IMR-90 (cell line): ENCODE measurements around the gene KRT79. TPM values are rescaled to one million over a fixed set of nuclear protein-coding genes. Genes with fewer than 3 reads are reported as not detected.

Source experiments
- ATAC-seq: fragments of 200-7000 bp; cut with Tn5 transposase; 2 replicates; pipeline ENCODE4 v1.9.1; 2020; ENCODE audit warnings: low read depth, mild to moderate bottlenecking, moderate library complexity
- BruUV-seq: library from RNA; stranded (reverse); fragments of 400-500 nt; replicated peaks from 2 replicates; lab custom pipeline; 2021; lab: Mats Ljungman, UMichigan
- CTCF ChIA-PET: fragments of 300-600 bp; formaldehyde crosslinking; extraction: SDS; loops from one replicate; lab custom pipeline; 2021; ENCODE audit warnings: antibody characterized with exemption; lab: Yijun Ruan, JAX
- POLR2A ChIA-PET: fragments of 300-600 bp; sonication (Branson Sonifier 250); formaldehyde crosslinking; loops from one replicate; lab custom pipeline; 2022; ENCODE audit warnings: antibody characterized with exemption; ENCODE audit not compliant: unreplicated experiment; lab: Charles Lee
- DNase-seq: peaks from one replicate; pipeline ENCODE4 v3.0.0; 2013
- H2AFZ ChIP-seq: replicated peaks from 2 replicates; pipeline ENCODE3; 2013; ENCODE audit warnings: low read length, mild to moderate bottlenecking; ENCODE audit not compliant: poor library complexity
- H2AK5ac ChIP-seq: 2 replicates; pipeline ENCODE4 v1.6.1; 2013; ENCODE audit warnings: low read depth, low read length, inconsistent platforms
- H2AK9ac ChIP-seq: replicated peaks from 2 replicates; pipeline ENCODE3; 2013; ENCODE audit warnings: mild to moderate bottlenecking, low read depth, low read length, moderate library complexity; ENCODE audit not compliant: poor library complexity
- H2BK120ac ChIP-seq: 2 replicates; pipeline ENCODE4 v1.6.1; 2013; ENCODE audit warnings: low read depth, low read length, inconsistent platforms
- H2BK15ac ChIP-seq: 3 replicates; pipeline ENCODE4 v1.6.1; 2013; ENCODE audit warnings: low read depth, low read length, inconsistent platforms
- H2BK20ac ChIP-seq: 2 replicates; pipeline ENCODE4 v1.6.1; 2013; ENCODE audit warnings: low read depth, mild to moderate bottlenecking, inconsistent platforms, low read length, moderate library complexity
- H2BK5ac ChIP-seq: 2 replicates; pipeline ENCODE4 v1.6.1; 2013; ENCODE audit warnings: mild to moderate bottlenecking, low read depth, low read length, inconsistent platforms; ENCODE audit not compliant: poor library complexity, severe bottlenecking
- H3K14ac ChIP-seq: replicated peaks from 2 replicates; pipeline ENCODE4 v1.6.1; 2013; ENCODE audit warnings: low read depth, low read length, inconsistent platforms
- H3K18ac ChIP-seq: 2 replicates; pipeline ENCODE4 v1.6.1; 2013; ENCODE audit warnings: low read depth, low read length, control low read depth
- H3K23ac ChIP-seq: 2 replicates; pipeline ENCODE4 v1.6.1; 2013; ENCODE audit warnings: low read depth, low read length, inconsistent platforms
- H3K27ac ChIP-seq: 2 replicates; pipeline ENCODE4 v1.5.1; 2013; ENCODE audit warnings: mild to moderate bottlenecking, control low read depth, low read length; ENCODE audit not compliant: insufficient read depth
- H3K27me3 ChIP-seq: 2 replicates; pipeline ENCODE4 v1.6.1; 2013; ENCODE audit warnings: low read length; ENCODE audit not compliant: control insufficient read depth, insufficient read depth
- H3K36me3 ChIP-seq: 2 replicates; pipeline ENCODE4 v1.6.1; 2013; ENCODE audit warnings: low read length, mixed read lengths; ENCODE audit not compliant: control insufficient read depth, insufficient read depth
- H3K4ac ChIP-seq: 2 replicates; pipeline ENCODE4 v1.6.1; 2013; ENCODE audit warnings: low read depth, low read length, inconsistent platforms
- H3K4me1 ChIP-seq: 2 replicates; pipeline ENCODE4 v1.6.1; 2013; ENCODE audit warnings: low read length, mixed read lengths; ENCODE audit not compliant: control insufficient read depth, insufficient read depth
- H3K4me2 ChIP-seq: 2 replicates; pipeline ENCODE4 v1.6.1; 2013; ENCODE audit warnings: low read depth, mild to moderate bottlenecking, control low read depth, low read length, moderate library complexity
- H3K4me3 ChIP-seq: 2 replicates; pipeline ENCODE4 v1.5.1; 2013; ENCODE audit warnings: low read depth, mild to moderate bottlenecking, control low read depth, low read length, moderate library complexity; ENCODE audit not compliant: insufficient read depth
- H3K56ac ChIP-seq: 2 replicates; pipeline ENCODE4 v1.6.1; 2013; ENCODE audit warnings: low read length, inconsistent platforms; ENCODE audit not compliant: insufficient read depth; ENCODE audit errors: extremely low read depth
- H3K79me1 ChIP-seq, 2 experiments: 2 replicates each; pipeline ENCODE4 v1.6.1; 2013; ENCODE audit warnings: low read length in 2 of 2, inconsistent platforms in 1 of 2, low read depth in 1 of 2
- H3K9ac ChIP-seq: 2 replicates; pipeline ENCODE4 v1.6.1; 2013; ENCODE audit warnings: low read depth, low read length, control low read depth
- H3K9me1 ChIP-seq: 2 replicates; pipeline ENCODE4 v1.6.1; 2013; ENCODE audit warnings: low read length, inconsistent platforms; ENCODE audit not compliant: insufficient read depth
- H3K9me3 ChIP-seq: 2 replicates; pipeline ENCODE4 v1.6.1; 2013; ENCODE audit warnings: low read length; ENCODE audit not compliant: control insufficient read depth, insufficient read depth
- H4K20me1 ChIP-seq: 2 replicates; pipeline ENCODE4 v1.6.1; 2013; ENCODE audit warnings: low read length, inconsistent platforms; ENCODE audit not compliant: insufficient read depth
- H4K5ac ChIP-seq: 2 replicates; pipeline ENCODE4 v1.6.1; 2013; ENCODE audit warnings: mild to moderate bottlenecking, low read depth, low read length, control low read depth
- H4K8ac ChIP-seq, 2 experiments: 2 replicates each; pipeline ENCODE4 v1.6.1; 2013; ENCODE audit warnings: low read depth in 2 of 2, low read length in 2 of 2, control low read depth in 1 of 2, inconsistent platforms in 1 of 2
- H4K91ac ChIP-seq: 2 replicates; pipeline ENCODE4 v1.6.1; 2013; ENCODE audit warnings: low read depth, low read length, inconsistent platforms; ENCODE audit not compliant: insufficient read depth
- BHLHE40 ChIP-seq: fragments of 150-350 bp; IDR thresholded peaks from 2 replicates; pipeline ENCODE4 v1.6.1; 2016; ENCODE audit warnings: mild to moderate bottlenecking, low read depth, low read length
- CHD1 ChIP-seq: IDR thresholded peaks from 2 replicates; pipeline ENCODE4 v1.6.1; 2012; ENCODE audit warnings: low read depth, low read length, improper control_type of control experiment
- FOS ChIP-seq: fragments of 150-350 bp; IDR thresholded peaks from 2 replicates; pipeline ENCODE4 v1.6.1; 2016; ENCODE audit warnings: low read depth, low read length
- MAFK ChIP-seq: IDR thresholded peaks from 2 replicates; pipeline ENCODE4 v1.6.1; 2012; ENCODE audit warnings: low read depth, low read length, improper control_type of control experiment
- MXI1 ChIP-seq: IDR thresholded peaks from 2 replicates; pipeline ENCODE4 v1.6.1; 2012; ENCODE audit warnings: low read depth, mild to moderate bottlenecking, low read length, moderate library complexity, borderline replicate concordance
- POLR2A ChIP-seq: IDR thresholded peaks from 2 replicates; pipeline ENCODE4 v1.6.1; 2012; ENCODE audit warnings: mild to moderate bottlenecking, low read depth, low read length
- RAD21 ChIP-seq: IDR thresholded peaks from 2 replicates; pipeline ENCODE4 v1.6.1; 2012; ENCODE audit warnings: low read length, improper control_type of control experiment
- RFX5 ChIP-seq: IDR thresholded peaks from 2 replicates; pipeline ENCODE4 v1.8.0; 2012; ENCODE audit warnings: low read depth, mild to moderate bottlenecking, low read length, moderate library complexity
- WGBS, 2 experiments: methylation state at CpG; one replicate each; pipeline versions ENCODE4 v1.1.5 to v1.1.7; 2013; ENCODE audit warnings: missing lambda C conversion rate in 2 of 2; ENCODE audit not compliant: insufficient read length in 1 of 2; ENCODE audit errors: extremely low coverage in 2 of 2; 5-methylcytosine and 5-hydroxymethylcytosine counted together
- dilution Hi-C: fragments of 300-500 bp; cut with HindIII; formaldehyde crosslinking; loops from one replicate; pipeline ENCODE4 v1.14.3; 2018; ENCODE audit warnings: low sequenced_read_pairs; ENCODE audit not compliant: unreplicated experiment
- in situ Hi-C: fragments of 300-500 bp; cut with MboI; formaldehyde crosslinking; loops from 3 replicates; pipeline ENCODE4 v1.14.3; 2019; ENCODE audit warnings: low sequenced_read_pairs, inconsistent platforms, mixed read lengths
- intact Hi-C: fragments of 100-400 bp; cut with micrococcal nuclease; formaldehyde crosslinking; loops from 2 replicates; pipeline ENCODE4 v1.10.0; 2022
- polyA plus RNA-seq, 3 experiments: library from polyadenylated mRNA; depleted of rRNA; stranded (reverse); fragments of >200 nt; gene quantifications; 2 replicates each; pipeline ENCODE4 v1.2.3, GENCODE V29; 2012; ENCODE audit warnings: low replicate concordance in 1 of 3
- total RNA-seq: library from RNA; depleted of rRNA; stranded (reverse); fragments of >200 nt; gene quantifications from 2 replicates; pipeline ENCODE4 v1.2.3, GENCODE V29; 2012
- TF ChIP-seq, protein P1 (sequence below): fragments of 150-350 bp; IDR thresholded peaks from 2 replicates; pipeline ENCODE4 v1.6.1; 2017; ENCODE audit warnings: mild to moderate bottlenecking, antibody characterized with exemption, low read length, low read depth
- TF ChIP-seq, protein P2 (sequence below): conservative IDR thresholded peaks from 2 replicates; pipeline ENCODE4 v1.5.1; 2012; ENCODE audit warnings: mild to moderate bottlenecking, low read depth, low read length, improper control_type of control experiment
- TF ChIP-seq, protein P3 (sequence below): fragments of 150-350 bp; IDR thresholded peaks from 2 replicates; pipeline ENCODE4 v1.6.1; 2016; ENCODE audit warnings: low read depth, mild to moderate bottlenecking, low read length, moderate library complexity, borderline replicate concordance

The KRT79 gene
- total and polyA plus RNA-seq, 2 of the 4 experiments (the other 2 are of a cell fraction): under 0.01 to 0.24 TPM

DNA sequence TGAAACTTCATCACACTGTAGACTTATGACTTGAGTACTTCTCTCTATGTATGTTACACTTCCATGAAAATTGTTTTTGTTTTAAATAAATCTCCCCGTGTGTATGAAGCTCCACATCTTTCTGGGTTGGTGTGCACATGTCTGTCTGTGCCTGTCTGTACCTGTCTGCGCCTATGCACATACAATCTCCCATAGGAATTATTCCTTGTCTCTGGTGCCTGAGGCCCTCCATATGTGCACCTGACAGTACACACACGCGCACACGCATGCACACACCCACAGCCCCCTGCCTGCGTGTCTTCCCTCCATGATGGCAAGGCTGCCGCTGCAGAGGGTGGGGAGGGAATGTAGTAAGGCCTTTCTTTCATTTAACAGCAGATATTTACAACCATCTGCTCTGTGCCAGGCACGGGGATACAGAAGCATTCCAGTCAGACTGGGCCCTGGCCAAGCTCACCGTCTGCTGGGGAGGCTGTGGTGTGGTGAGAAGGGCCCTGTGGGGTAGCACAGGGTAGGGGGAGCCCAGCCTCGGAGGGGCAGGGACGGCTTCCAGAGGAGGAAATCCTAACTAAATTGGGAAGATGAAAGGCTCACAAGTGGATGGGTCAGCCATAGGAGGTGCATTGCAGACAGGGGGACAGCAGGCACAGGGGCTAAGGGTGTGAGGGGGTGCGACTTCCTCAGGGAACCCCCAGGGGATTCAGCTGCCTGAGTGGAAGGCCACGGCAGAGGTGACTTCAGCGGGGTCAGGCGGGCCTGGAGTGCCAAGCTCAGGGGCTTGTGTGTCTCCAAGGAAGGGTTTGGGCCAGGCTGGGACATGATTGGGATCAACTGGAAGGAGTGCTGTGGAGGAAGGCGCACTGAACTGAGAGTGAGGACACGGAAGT is 44.6 kb upstream of the KRT79 start:
- Histone ChIP-seq H3K79me1 (no peaks in the 10 kb centered on the region), H3K27ac (no peak overlapping the region), H2AFZ (peak overlapping the region; percentile 84), H3K9me1 (peaks cover 13% of the 10 kb centered on the region; the same call in 1 of the 2 replicates), H3K56ac (no peak overlapping the region), H2BK120ac (no peak overlapping the region), H3K36me3 (no peaks in the 10 kb centered on the region), H3K9me3 (no peaks in the 10 kb centered on the region), H2AK9ac (peak overlapping the region; percentile 8), H4K20me1 (no peaks in the 10 kb centered on the region), H3K4me3 (no peak overlapping the region), H3K4me1 (peaks cover 10% of the 10 kb centered on the region), H3K4me2 (no peak overlapping the region), H2BK20ac (no peak overlapping the region), H4K5ac (no peak overlapping the region), H3K27me3 (no peaks in the 10 kb centered on the region), H3K23ac (no peak overlapping the region), H3K9ac (no peak overlapping the region; the same call in 1 of the 2 replicates), H2BK15ac (no peak overlapping the region), H3K4ac (peak overlapping the region; percentile 37; the same call in 1 of the 2 replicates), H2AK5ac (peak overlapping the region; percentile 23; the same call in 1 of the 2 replicates), H4K8ac (peak overlapping the region; percentile 27 to 40; a peak in 2 of 4 replicates), H3K18ac (no peak overlapping the region), H2BK5ac (no peak overlapping the region), H4K91ac (no peak overlapping the region), H3K14ac (no peak overlapping the region)
- TF ChIP-seq BHLHE40 (no peak), FOS (no peak), RAD21 (no peak), POLR2A (no peak), MAFK (no peak), CHD1 (no peak), RFX5 (no peak), MXI1 (no peak)
- TF ChIP-seq, protein P1, sequence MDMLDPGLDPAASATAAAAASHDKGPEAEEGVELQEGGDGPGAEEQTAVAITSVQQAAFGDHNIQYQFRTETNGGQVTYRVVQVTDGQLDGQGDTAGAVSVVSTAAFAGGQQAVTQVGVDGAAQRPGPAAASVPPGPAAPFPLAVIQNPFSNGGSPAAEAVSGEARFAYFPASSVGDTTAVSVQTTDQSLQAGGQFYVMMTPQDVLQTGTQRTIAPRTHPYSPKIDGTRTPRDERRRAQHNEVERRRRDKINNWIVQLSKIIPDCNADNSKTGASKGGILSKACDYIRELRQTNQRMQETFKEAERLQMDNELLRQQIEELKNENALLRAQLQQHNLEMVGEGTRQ: no peak
- TF ChIP-seq, protein P2, sequence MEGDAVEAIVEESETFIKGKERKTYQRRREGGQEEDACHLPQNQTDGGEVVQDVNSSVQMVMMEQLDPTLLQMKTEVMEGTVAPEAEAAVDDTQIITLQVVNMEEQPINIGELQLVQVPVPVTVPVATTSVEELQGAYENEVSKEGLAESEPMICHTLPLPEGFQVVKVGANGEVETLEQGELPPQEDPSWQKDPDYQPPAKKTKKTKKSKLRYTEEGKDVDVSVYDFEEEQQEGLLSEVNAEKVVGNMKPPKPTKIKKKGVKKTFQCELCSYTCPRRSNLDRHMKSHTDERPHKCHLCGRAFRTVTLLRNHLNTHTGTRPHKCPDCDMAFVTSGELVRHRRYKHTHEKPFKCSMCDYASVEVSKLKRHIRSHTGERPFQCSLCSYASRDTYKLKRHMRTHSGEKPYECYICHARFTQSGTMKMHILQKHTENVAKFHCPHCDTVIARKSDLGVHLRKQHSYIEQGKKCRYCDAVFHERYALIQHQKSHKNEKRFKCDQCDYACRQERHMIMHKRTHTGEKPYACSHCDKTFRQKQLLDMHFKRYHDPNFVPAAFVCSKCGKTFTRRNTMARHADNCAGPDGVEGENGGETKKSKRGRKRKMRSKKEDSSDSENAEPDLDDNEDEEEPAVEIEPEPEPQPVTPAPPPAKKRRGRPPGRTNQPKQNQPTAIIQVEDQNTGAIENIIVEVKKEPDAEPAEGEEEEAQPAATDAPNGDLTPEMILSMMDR: no peak
- TF ChIP-seq, protein P3, sequence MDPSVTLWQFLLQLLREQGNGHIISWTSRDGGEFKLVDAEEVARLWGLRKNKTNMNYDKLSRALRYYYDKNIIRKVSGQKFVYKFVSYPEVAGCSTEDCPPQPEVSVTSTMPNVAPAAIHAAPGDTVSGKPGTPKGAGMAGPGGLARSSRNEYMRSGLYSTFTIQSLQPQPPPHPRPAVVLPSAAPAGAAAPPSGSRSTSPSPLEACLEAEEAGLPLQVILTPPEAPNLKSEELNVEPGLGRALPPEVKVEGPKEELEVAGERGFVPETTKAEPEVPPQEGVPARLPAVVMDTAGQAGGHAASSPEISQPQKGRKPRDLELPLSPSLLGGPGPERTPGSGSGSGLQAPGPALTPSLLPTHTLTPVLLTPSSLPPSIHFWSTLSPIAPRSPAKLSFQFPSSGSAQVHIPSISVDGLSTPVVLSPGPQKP: no peak
- DNase-seq (no peak), ATAC-seq (no peak)
- ChIA-PET POLR2A (no interaction called here), CTCF (interaction anchor here (0.6 to 3.4 kb wide), 15 partner anchors 13 to 853 kb away, joined by 3 to 41 read pairs (median 4); no protein-coding TSS in a partner anchor)
- intact Hi-C loops: loop anchor here (1.0 to 10.0 kb wide), 3 partner anchors 594 to 722 kb away; no protein-coding TSS in a partner anchor
- BruUV-seq: no TSS peak
- WGBS, 2 experiments: 83% methylated on average over 7 of the region's 17 CpGs; no CpG with 5 or more reads in 1 of the 2 experiments
- in situ Hi-C loops: loop anchor here (5.0 kb wide), 3 partner anchors 296 to 731 kb away; no protein-coding TSS in a partner anchor
- dilution Hi-C loops: loop anchor here (25.0 kb wide), 1 partner anchor 109 kb away; no protein-coding TSS in a partner anchor
